ENCODE measurements around the gene MEF2C.
A peak's percentile ranks its signal among the peaks of the same experiment; 100 is the strongest.

MEF2C gene

DNA sequence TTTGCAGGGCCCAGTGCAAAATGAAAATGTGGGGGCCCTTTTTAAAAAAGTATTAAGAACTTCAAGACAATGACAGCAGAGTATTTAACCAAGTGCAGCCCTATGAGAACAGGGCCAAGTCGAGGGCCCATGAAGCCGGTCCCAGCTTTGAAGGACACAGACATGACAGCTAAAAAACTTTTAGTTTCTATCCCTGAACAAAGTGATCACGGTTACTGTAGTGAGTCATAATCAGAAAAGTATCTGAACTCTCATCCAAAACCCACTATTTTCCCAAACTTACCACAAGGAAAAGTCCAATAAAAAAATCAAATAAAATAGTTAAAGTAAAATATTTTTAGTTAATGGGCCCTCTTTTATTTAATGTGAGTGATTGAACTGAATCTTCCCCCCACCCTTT, 126.0 kb downstream of the MEF2C start:
- Mint-ChIP-seq H3K4me3 (no peak overlapping the region), H3K36me3 (peaks cover 46 to 77% of the 10 kb centered on the region in 2 donors), H3K27me3 (no peaks in the 10 kb centered on the region), H3K9me3 (no peaks in the 10 kb centered on the region), H3K27ac (peak overlapping the region; percentile 82), H3K4me1 (peaks cover 26 to 35% of the 10 kb centered on the region in 2 donors)
- ATAC-seq (replicated peaks): no peak
- no peak for DNase-seq

DNA sequence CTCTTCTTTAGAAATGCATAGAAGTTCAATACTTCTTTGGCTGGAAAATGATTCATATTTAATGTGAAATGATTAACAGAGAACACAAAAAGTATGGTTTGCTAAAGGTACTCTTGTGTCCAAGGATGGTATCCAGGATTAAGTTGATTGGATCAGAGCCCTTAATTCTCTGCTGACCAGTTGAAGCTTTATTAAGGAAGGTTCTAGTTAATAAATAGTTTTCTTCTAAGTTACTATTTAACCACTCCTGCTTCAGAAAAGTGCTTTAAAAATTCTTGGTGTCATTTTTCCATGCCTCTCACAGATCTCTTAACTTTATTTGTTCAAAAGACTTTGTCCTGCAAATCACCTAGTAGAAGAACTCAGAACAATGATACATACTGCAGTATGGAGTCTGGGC, 134.3 kb downstream of the MEF2C start:
- no peaks in the 10 kb centered on the region for H3K27me3 Mint-ChIP-seq
- H3K36me3 Mint-ChIP-seq: peaks cover 40 to 72% of the 10 kb centered on the region in 2 donors
- peaks cover 24 to 41% of the 10 kb centered on the region in 2 donors for H3K4me1 Mint-ChIP-seq
- ATAC-seq (replicated peaks) (no peak), DNase-seq (no peak)
- H3K4me3 Mint-ChIP-seq: no peak overlapping the region
- H3K9me3 Mint-ChIP-seq: no peaks in the 10 kb centered on the region
- peak overlapping the region; percentile 65 for H3K27ac Mint-ChIP-seq

DNA sequence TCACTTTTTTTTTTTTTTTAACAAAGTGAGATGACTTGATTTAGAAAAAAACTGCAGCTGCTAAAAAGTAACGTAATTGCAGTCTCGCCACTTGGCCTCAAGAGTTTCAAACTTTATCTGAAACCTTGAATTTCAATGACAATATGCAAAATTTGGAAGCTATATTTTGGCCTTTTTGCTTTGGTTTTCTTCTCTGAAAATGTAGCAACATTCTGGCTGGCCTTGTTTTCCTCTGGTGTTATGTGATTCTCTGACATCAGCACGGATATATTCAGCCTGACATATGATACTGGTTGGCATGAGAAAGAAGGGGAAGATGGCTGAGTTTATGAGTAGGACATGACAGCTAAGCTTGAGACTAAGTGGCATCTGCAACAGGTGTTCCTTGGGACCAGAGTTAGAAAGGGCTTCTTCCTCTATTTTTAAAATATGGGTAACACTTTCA, 136.5 kb downstream of the MEF2C start:
- H3K27me3 Mint-ChIP-seq: no peaks in the 10 kb centered on the region
- no peak for DNase-seq
- peak; percentile 85 to 86 for ATAC-seq (replicated peaks)
- H3K36me3 Mint-ChIP-seq: peaks cover 36 to 65% of the 10 kb centered on the region in 2 donors
- H3K9me3 Mint-ChIP-seq: no peaks in the 10 kb centered on the region
- H3K4me1 Mint-ChIP-seq: peaks cover 25 to 47% of the 10 kb centered on the region in 2 donors
- H3K4me3 Mint-ChIP-seq: no peak overlapping the region
- H3K27ac Mint-ChIP-seq: peak overlapping the region; percentile 75

DNA sequence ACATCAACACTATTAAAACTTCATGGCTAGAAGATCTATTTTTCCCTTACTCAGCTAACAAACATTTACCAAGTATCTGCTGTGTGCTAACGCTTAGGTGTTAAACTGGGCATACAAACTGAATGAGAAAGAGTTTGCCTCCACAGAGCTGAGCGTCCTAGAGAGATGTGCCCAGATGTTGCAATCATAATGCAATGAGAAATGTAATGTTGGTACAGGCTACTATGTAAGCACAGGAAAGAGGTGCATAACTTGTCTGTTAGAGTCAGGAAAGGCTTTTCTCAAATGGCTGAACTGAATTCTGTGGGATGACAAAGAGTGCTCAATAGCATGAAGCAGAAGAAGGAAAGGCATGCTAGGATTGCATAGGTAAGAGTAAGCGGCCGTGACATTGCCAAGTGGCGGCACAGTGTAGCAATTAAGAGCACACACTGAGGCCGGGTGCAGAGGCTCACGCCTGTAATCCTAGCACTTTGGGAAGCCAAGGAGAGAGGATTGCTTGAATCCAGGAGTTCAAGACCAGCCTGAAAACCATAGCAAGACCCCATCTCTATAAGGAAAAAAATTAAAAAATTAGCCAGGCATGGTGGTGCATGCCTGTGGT, 137.8 kb downstream of the MEF2C start:
- H3K27me3 Mint-ChIP-seq: no peaks in the 10 kb centered on the region
- DNase-seq (no peak), ATAC-seq (replicated peaks) (no peak)
- peaks cover 25 to 54% of the 10 kb centered on the region in 2 donors for H3K4me1 Mint-ChIP-seq
- no peak overlapping the region for H3K4me3 Mint-ChIP-seq
- peak overlapping the region; percentile 7 for H3K27ac Mint-ChIP-seq
- peaks cover 39 to 66% of the 10 kb centered on the region in 2 donors for H3K36me3 Mint-ChIP-seq
- no peaks in the 10 kb centered on the region for H3K9me3 Mint-ChIP-seq

DNA sequence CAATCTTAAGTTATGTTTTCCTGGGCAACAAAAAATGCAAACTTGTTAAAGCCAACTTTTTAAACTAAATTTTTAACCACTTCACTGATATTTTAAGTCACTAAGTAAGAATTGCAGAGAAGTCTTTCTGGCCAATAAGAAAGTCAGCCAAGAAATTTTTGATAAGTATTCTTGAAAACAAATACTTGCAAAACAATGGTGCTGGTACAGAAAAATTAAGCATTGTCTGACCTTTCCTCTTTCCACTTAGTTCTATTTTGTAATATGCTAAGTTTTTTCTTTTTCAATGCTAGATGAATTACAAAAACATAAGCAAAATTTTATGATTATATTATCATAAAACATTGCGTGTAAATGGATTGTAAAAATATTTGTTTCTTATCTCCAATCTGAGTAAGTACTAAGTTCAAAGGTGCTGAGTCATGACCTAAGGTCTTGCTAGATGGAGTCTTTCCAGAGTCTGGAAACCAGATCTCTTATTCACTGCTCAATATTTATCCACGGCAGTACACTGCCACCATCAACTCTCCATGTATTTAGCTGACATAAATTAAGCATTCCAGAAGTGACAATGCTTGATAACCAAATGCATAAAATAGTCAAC, 139.7 kb downstream of the MEF2C start:
- Mint-ChIP-seq H3K36me3 (peaks cover 42 to 66% of the 10 kb centered on the region in 2 donors), H3K4me1 (peaks cover 31 to 55% of the 10 kb centered on the region in 2 donors)

DNA sequence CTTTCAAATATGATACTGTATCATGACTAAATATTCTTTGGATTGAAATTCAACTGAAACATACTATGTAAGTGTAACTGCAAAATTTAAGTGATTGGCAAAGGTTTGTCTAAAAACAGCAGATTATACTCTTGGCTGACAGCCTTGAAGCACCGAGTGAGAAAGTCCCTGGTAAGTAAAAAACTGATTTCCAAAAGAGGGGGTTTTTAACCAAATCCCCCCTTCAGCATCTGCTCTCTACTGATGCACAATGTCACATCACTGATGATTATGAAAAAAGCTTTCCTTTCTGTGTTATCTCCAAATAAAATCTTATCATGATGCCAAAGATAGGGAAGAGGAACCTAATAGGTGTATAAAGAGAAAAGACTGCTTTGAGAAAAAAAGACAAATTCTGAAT, 141.0 kb downstream of the MEF2C start:
- DNase-seq: no peak
- no peaks in the 10 kb centered on the region for H3K27me3 Mint-ChIP-seq
- H3K36me3 Mint-ChIP-seq: peaks cover 48 to 76% of the 10 kb centered on the region in 2 donors
- peaks cover 41 to 68% of the 10 kb centered on the region in 2 donors for H3K4me1 Mint-ChIP-seq
- peak in 1 of 2 donors; percentile 59 for ATAC-seq (replicated peaks)
- no peaks in the 10 kb centered on the region for H3K9me3 Mint-ChIP-seq
- peak overlapping the region; percentile 88 for H3K27ac Mint-ChIP-seq
- H3K4me3 Mint-ChIP-seq: peak overlapping the region in 1 of 2 donors; percentile 33

More for the DNA sequence above, 139.7 kb downstream of the MEF2C start:
- Mint-ChIP-seq H3K27me3 (no peaks in the 10 kb centered on the region), H3K27ac (peak overlapping the region; percentile 14), H3K4me3 (no peak overlapping the region), H3K9me3 (no peaks in the 10 kb centered on the region)
- no peak for ATAC-seq (replicated peaks)
- no peak for DNase-seq

DNA sequence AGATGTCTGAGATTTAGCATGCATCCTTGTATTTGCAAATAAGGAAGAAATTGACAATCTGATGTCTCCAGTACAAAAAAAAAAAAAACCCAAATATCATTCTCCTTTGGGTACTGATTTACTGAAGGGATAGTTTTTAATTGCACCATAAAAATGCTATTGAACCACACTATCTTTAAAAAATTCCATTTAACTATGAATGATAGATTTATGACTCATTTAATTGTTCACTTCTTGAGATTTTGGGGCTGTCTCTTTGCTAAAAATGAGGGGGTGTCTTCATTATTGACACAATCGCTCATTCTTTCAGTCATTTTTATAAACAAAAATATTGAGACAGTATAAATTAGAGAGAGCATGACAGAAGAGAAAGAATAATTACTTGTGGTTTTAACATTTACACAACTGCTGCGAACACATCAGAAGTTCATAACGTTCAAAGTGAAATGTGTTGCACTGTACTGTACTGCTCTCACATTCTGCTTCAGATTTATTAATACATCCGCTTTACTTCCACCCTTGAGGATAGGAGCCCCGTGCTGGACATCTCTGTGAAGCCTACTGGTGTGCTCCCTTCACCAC, 142.3 kb downstream of the MEF2C start:
- no peaks in the 10 kb centered on the region for H3K27me3 Mint-ChIP-seq
- ATAC-seq (replicated peaks): no peak
- peaks cover 45 to 68% of the 10 kb centered on the region in 2 donors for H3K4me1 Mint-ChIP-seq
- peaks cover 52 to 77% of the 10 kb centered on the region in 2 donors for H3K36me3 Mint-ChIP-seq
- DNase-seq: no peak
- no peaks in the 10 kb centered on the region for H3K9me3 Mint-ChIP-seq
- no peak overlapping the region for H3K4me3 Mint-ChIP-seq
- peak overlapping the region; percentile 91 for H3K27ac Mint-ChIP-seq

DNA sequence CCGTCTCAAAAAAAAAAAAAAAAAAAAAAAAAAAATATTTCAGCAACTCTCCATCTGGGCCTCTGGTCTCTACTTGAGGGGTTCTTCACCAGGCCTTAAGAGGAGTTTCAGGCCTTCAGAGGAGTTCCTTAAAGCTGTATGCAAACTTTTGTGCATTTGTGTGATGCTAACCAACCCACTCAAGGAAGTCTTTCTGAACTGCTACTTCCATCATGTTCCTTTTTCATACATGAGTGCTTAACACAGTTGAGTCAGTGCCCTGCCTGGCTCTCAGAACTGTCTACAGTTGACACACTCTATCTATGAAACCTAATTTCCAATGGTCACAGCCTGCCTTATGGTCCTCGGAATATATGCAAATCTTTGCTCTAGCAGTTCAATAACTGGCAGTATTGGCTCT, 146.5 kb downstream of the MEF2C start:
- Mint-ChIP-seq H3K4me3 (peak overlapping the region in 1 of 2 donors; percentile 33), H3K4me1 (peaks cover 49 to 80% of the 10 kb centered on the region in 2 donors), H3K36me3 (peaks cover 58 to 62% of the 10 kb centered on the region in 2 donors), H3K9me3 (no peaks in the 10 kb centered on the region), H3K27ac (peak overlapping the region; percentile 90), H3K27me3 (no peaks in the 10 kb centered on the region)
- ATAC-seq (replicated peaks) (peak; percentile 33 to 55), DNase-seq (peak; percentile 33)

DNA sequence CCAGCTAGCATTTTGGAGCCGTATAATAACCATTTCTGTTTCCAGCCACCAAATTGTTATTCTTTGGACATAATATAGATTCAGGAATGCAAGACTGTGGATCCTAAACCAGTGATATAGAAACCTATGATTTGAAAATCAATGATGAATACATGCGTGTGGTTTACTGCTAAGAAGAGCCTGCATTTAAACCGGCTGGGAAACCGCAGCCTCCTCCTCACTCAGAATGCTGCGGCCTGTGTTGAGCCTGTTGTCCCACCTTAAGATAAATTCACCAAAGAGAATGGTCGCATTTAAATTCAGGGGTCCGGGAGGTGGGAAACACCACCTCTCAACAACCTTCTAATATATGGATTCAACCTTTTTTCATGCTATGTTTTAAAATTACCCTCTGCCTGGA, 148.0 kb downstream of the MEF2C start:
- H3K4me1 Mint-ChIP-seq: peaks cover 45 to 76% of the 10 kb centered on the region in 2 donors
- H3K9me3 Mint-ChIP-seq: no peaks in the 10 kb centered on the region
- DNase-seq (no peak), ATAC-seq (replicated peaks) (no peak)
- no peaks in the 10 kb centered on the region for H3K27me3 Mint-ChIP-seq
- peaks cover 50 to 54% of the 10 kb centered on the region in 2 donors for H3K36me3 Mint-ChIP-seq
- H3K27ac Mint-ChIP-seq: peak overlapping the region; percentile 76
- peak overlapping the region in 1 of 2 donors; percentile 43 for H3K4me3 Mint-ChIP-seq

DNA sequence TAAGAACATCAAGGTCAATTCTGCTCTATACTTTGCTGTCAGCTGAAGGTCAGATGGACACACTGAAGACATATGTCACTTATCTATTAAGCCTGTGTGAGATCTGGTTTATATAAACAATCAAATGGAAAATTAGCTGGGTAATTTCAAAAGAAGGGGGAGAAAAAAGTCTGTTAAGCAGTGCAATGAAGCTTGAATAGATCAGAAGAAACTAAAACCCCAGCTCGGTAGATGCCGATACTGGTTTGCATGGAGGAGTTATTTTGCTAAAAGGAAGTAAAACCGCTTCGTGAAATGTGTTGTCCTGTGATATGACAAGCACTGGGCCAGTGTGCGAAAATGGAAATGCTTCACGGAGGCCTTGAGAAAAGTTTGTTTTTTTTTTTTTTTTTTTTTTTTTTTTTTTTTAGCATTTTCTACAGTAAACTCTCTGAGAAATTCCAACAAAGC, 148.8 kb downstream of the MEF2C start:
- DNase-seq: peak; percentile 72
- peak; percentile 78 to 82 for ATAC-seq (replicated peaks)
- Mint-ChIP-seq H3K27me3 (no peaks in the 10 kb centered on the region), H3K36me3 (peaks cover 48 to 58% of the 10 kb centered on the region in 2 donors), H3K4me3 (peak overlapping the region; percentile 55 to 60), H3K4me1 (peaks cover 48 to 77% of the 10 kb centered on the region in 2 donors), H3K27ac (peak overlapping the region; percentile 93), H3K9me3 (no peaks in the 10 kb centered on the region)

DNA sequence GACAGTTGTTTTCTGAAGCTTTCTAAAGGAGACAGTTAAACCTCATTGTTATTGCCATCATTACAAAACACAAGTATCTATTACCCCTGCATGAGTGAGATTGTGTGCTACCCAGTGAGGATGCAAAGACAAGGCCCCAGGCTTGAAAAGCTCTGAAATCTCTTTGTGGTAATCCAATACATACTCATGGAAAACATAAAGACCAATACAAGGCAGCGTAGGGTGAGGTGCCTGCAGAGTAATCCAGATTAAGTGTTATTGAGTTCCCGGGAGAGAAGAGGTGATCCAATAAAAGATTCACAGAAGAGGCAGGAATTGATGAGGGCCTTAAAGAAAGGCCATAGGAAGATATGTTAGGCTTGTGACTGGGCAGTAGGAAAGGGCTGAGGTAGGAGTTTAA, 150.1 kb downstream of the MEF2C start:
- Mint-ChIP-seq H3K27ac (peak overlapping the region; percentile 93), H3K27me3 (no peaks in the 10 kb centered on the region), H3K4me1 (peaks cover 38 to 71% of the 10 kb centered on the region in 2 donors), H3K36me3 (peaks cover 38 to 46% of the 10 kb centered on the region in 2 donors), H3K9me3 (no peaks in the 10 kb centered on the region), H3K4me3 (peak overlapping the region; percentile 68 to 73)
- DNase-seq: no peak
- ATAC-seq (replicated peaks): no peak

DNA sequence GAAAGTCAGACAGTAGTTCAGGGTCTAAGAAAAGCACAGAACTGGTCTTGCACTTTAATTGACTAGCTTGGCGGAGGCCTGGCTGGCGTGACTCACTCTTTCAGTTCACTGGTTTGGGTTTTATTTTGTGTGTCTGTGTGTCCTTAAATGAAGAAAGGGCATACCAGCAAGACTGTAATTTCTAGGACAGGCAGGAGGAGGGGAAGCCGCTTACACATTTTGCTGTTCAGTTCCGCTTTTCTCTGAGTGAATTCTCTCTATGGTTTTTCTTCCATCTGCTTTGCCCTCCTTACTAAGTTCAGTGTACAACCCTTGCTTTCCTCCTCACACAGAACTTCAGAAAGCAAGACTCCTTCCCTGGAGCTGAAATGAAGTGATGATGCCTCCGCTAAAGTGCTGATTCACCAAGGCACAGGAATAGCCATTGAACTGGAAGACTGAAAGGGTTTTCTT, 150.8 kb downstream of the MEF2C start:
- peaks cover 32 to 64% of the 10 kb centered on the region in 2 donors for H3K4me1 Mint-ChIP-seq
- H3K36me3 Mint-ChIP-seq: peaks cover 32 to 39% of the 10 kb centered on the region in 2 donors
- H3K27me3 Mint-ChIP-seq: no peaks in the 10 kb centered on the region
- ATAC-seq (replicated peaks): peak; percentile 76 to 79
- peak overlapping the region; percentile 36 to 73 for H3K4me3 Mint-ChIP-seq
- DNase-seq: peak; percentile 73
- H3K9me3 Mint-ChIP-seq: no peaks in the 10 kb centered on the region
- peak overlapping the region; percentile 93 for H3K27ac Mint-ChIP-seq

DNA sequence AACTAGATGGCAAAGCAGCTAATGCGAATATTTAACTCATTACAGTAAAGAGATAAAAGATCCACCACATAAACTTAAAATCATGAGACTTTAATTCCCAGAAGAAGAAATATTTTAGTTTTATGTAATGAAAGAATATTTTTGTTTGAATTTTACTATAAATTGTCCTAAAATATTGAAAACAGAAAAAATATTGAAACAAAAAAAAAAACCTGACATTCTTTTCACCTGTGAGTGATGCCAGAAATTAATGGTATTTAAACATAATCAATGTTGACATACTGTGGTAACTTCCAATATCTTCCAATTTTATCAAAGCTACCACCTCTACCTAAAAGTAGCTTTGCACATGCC, 153.2 kb downstream of the MEF2C start:
- no peak for DNase-seq
- peak overlapping the region in 1 of 2 donors; percentile 41 for H3K4me3 Mint-ChIP-seq
- peak overlapping the region; percentile 90 for H3K27ac Mint-ChIP-seq
- peaks cover 30 to 43% of the 10 kb centered on the region in 2 donors for H3K36me3 Mint-ChIP-seq
- peaks cover 22 to 48% of the 10 kb centered on the region in 2 donors for H3K4me1 Mint-ChIP-seq
- H3K9me3 Mint-ChIP-seq: no peaks in the 10 kb centered on the region
- ATAC-seq (replicated peaks): no peak
- no peaks in the 10 kb centered on the region for H3K27me3 Mint-ChIP-seq

DNA sequence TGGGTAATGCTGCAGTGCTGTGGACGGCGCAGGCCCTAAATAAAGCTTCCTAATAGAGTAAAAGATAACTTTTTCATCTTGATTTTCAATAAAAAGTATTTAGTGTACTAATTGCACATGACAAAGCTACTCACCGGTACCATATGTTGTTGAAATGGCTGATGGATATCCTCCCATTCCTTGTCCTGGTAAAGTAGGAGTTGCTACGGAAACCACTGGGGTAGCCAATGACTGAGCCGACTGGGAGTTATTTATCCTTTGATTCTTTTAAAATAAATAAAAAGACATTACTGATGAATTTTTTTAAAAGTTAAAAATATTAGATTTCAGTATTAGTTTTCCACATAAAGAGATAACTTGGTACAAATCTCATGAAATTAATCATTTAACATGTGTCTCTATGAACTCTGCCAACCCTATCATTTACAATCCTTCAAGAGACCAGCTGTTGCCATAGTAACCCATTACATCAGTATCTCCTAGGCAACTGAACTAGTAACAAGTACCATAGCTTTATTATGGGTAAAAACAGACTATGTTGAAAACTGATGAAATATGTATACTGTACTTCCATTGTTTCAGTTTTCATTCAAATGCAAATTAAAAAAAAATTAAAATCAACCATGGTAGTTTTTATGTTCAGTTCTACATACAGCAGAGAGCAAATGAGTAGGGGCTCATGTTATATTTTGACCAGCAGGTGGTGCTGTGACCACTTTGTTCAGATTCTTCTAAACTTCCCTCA, 153.7 kb downstream of the MEF2C start:
- ATAC-seq (replicated peaks) (peak; percentile 29 to 31), DNase-seq (peak; percentile 41)
- Mint-ChIP-seq H3K36me3 (peaks cover 31 to 43% of the 10 kb centered on the region in 2 donors), H3K27ac (peak overlapping the region; percentile 90), H3K4me3 (peak overlapping the region in 1 of 2 donors; percentile 41), H3K27me3 (no peaks in the 10 kb centered on the region), H3K4me1 (peaks cover 22 to 45% of the 10 kb centered on the region in 2 donors), H3K9me3 (no peaks in the 10 kb centered on the region)

Measured in stimulated activated naive B cell treated with anti-CD40 and anti-IgM and Interleukin-4, amounts not matched to agents 10 μg/mL and 1 μg/mL and 100 μg/mL, for 72 hours (primary cell).